Ovary (tissue), 3 donors: Measurements from ENCODE around the gene SPG21.

ENCODE experiments used
- CTCF ChIP-seq, 3 donors: fragments of 450-650 bp in 2 of 3; fragments of 200-600 bp in 1 of 3; IDR thresholded peaks; one replicate each; pipeline versions ENCODE4 v1.5.1 to v1.8.0; 2016 to 2022; ENCODE audit warnings: antibody characterized with exemption in 3 of 3, mild to moderate bottlenecking in 1 of 3
- POLR2A ChIP-seq: fragments of 450-650 bp; IDR thresholded peaks from one replicate; pipeline ENCODE4 v1.6.1; 2017; ENCODE audit warnings: antibody characterized with exemption, mild to moderate bottlenecking, moderate library complexity
- donor health status: DM: no; HTN: no; CAD: no.

GRCh38 chr15:64975390-64975789 is 14.3 kb downstream of the SPG21 start:
- TF ChIP-seq CTCF (IDR thresholded peaks at IDR 0.05) (no peak), POLR2A (no peak)
